Fibroblast of skin of right biceps (primary cell): ENCODE data around the gene SLC46A3.
A peak's percentile ranks its signal among the peaks of the same experiment; 100 is the strongest.
"Not testable (repeated sequence)": the region's sequence is repeated elsewhere in the genome, so short reads cannot be mapped to it uniquely, and the experiment has no call there.

ENCODE experiments used
- DNase-seq: peaks from one replicate; pipeline ENCODE4 v3.0.0-alpha.2; 2013

SLC46A3 gene

GRCh38 chr13:28729541-28729940, 10.8 kb upstream of the SLC46A3 start:
- no peak for DNase-seq

GRCh38 chr13:28728642-28729041, 9.9 kb upstream of the SLC46A3 start:
- no peak for DNase-seq

GRCh38 chr13:28725046-28725610, 6.4 kb upstream of the SLC46A3 start:
- no peak for DNase-seq

GRCh38 chr13:28723806-28724205, 5.0 kb upstream of the SLC46A3 start:
- DNase-seq: no peak

- DNase-seq: peak; percentile 89
These were observed 671 bp upstream of the SLC46A3 start for GRCh38 chr13:28719227-28720055.

GRCh38 chr13:28718196-28718542, 601 bp downstream of the SLC46A3 start:
- no peak for DNase-seq

GRCh38 chr13:28717170-28717569, 1.6 kb downstream of the SLC46A3 start:
- no peak for DNase-seq

GRCh38 chr13:28716511-28716910, 2.3 kb downstream of the SLC46A3 start:
- peak; percentile 82 for DNase-seq

GRCh38 chr13:28714651-28715050, 4.1 kb downstream of the SLC46A3 start:
- no peak for DNase-seq

GRCh38 chr13:28710161-28710560, 8.6 kb downstream of the SLC46A3 start:
- no peak for DNase-seq

GRCh38 chr13:28707629-28708427, 10.9 kb downstream of the SLC46A3 start:
- peak; percentile 91 for DNase-seq

GRCh38 chr13:28705461-28706083, 13.2 kb downstream of the SLC46A3 start:
- no peak for DNase-seq

- no peak for DNase-seq
These were observed 13.9 kb downstream of the SLC46A3 start for GRCh38 chr13:28704919-28705318.

- DNase-seq: no peak
These were observed 14.5 kb downstream of the SLC46A3 start for GRCh38 chr13:28704282-28704681.

GRCh38 chr13:28699246-28699645, 19.5 kb downstream of the SLC46A3 start:
- no peak for DNase-seq

- DNase-seq: no peak
These were observed 21.3 kb downstream of the SLC46A3 start for GRCh38 chr13:28697441-28697840.

- DNase-seq: peak; percentile 46
These were observed 24.9 kb downstream of the SLC46A3 start for GRCh38 chr13:28693605-28694491.

- DNase-seq: no peak
These were observed 32.9 kb downstream of the SLC46A3 start for GRCh38 chr13:28685892-28686291.

GRCh38 chr13:28685114-28685513, 33.7 kb downstream of the SLC46A3 start:
- no peak for DNase-seq

GRCh38 chr13:28684257-28684656, 34.5 kb downstream of the SLC46A3 start:
- DNase-seq: no peak

GRCh38 chr13:28683169-28683568, 35.6 kb downstream of the SLC46A3 start:
- not testable (repeated sequence) for DNase-seq

- DNase-seq: no peak
These were observed 38.2 kb downstream of the SLC46A3 start for GRCh38 chr13:28680541-28680940.
